Measurements from ENCODE around the gene TMEM150A. TPM values are rescaled to one million over a fixed set of nuclear protein-coding genes. Genes with fewer than 3 reads are reported as not detected.

TMEM150A gene
- total RNA-seq, 1 donor from 2014 or later, result 15.0 TPM

- DNase-seq, result no peak
Measured at GRCh38 chr2:85558160-85558559, 44.3 kb downstream of the TMEM150A start.

GRCh38 chr2:85557130-85557529 lies 45.4 kb downstream of the TMEM150A start:
- no peak overlapping the region for H3K4me3 Mint-ChIP-seq
- H3K27ac Mint-ChIP-seq, result no peak overlapping the region
- ChIA-PET CTCF (interaction anchor here (1.2 to 8.4 kb wide), 2 partner anchors 137 to 165 kb away, joined by 4 to 162 read pairs; partner anchors contain the start of gene SH2D6), POLR2A (interaction anchor here (1.1 to 8.2 kb wide), 5 partner anchors 17 to 230 kb away, joined by 3 to 84 read pairs (median 8); partner anchors contain the start of genes MAT2A, SH2D6 and TGOLN2)
- intact Hi-C loops (cut with micrococcal nuclease), result no loop called here
- peaks cover 74% of the 10 kb centered on the region for H3K36me3 Mint-ChIP-seq (ENCODE audit: low read depth)
- no peaks in the 10 kb centered on the region for H3K9me3 Mint-ChIP-seq
- H3K27me3 Mint-ChIP-seq, result no peaks in the 10 kb centered on the region
- DNase-seq, result no peak
- ATAC-seq (ENCODE audit: low read depth), result no peak
- TF ChIP-seq CTCF (IDR thresholded peaks at IDR 0.05), result no peak
- H3K4me1 Mint-ChIP-seq, result peaks cover 25% of the 10 kb centered on the region

More at GRCh38 chr2:85558160-85558559, 44.3 kb downstream of the TMEM150A start:
- Mint-ChIP-seq H3K27me3 (no peaks in the 10 kb centered on the region), H3K36me3 (ENCODE audit: low read depth) (peaks cover 64% of the 10 kb centered on the region), H3K4me1 (peaks cover 27% of the 10 kb centered on the region), H3K4me3 (no peak overlapping the region), H3K27ac (no peak overlapping the region), H3K9me3 (no peaks in the 10 kb centered on the region)
- no peak for ATAC-seq (ENCODE audit: low read depth)
- intact Hi-C loops (cut with micrococcal nuclease), result no loop called here
- TF ChIP-seq CTCF (IDR thresholded peaks at IDR 0.05), result no peak
- ChIA-PET CTCF (no interaction called here), POLR2A (interaction anchor here (1.0 to 5.5 kb wide), 3 partner anchors 10 to 29 kb away, joined by 3 to 68 read pairs (median 3); partner anchors contain the start of gene MAT2A)

- POLR2A ChIA-PET, result interaction anchor here (0.8 to 8.2 kb wide), 2 partner anchors 14 to 227 kb away, joined by 3 to 84 read pairs; partner anchors contain the start of genes MAT2A and TGOLN2
- intact Hi-C loops (cut with micrococcal nuclease), result no loop called here
- TF ChIP-seq CTCF (IDR thresholded peaks at IDR 0.05), result no peak
- Mint-ChIP-seq H3K27me3 (no peaks in the 10 kb centered on the region), H3K4me1 (peaks cover 13% of the 10 kb centered on the region), H3K4me3 (no peak overlapping the region), H3K27ac (no peak overlapping the region), H3K36me3 (ENCODE audit: low read depth) (peaks cover 87% of the 10 kb centered on the region), H3K9me3 (no peaks in the 10 kb centered on the region)
- ATAC-seq (ENCODE audit: low read depth), result no peak
- DNase-seq, result no peak
- CTCF ChIA-PET, result interaction anchor here (1.0 to 8.4 kb wide), 3 partner anchors 15 to 164 kb away, joined by 3 to 162 read pairs (median 3); partner anchors contain the start of gene SH2D6
Measured at GRCh38 chr2:85554980-85555612, 47.4 kb downstream of the TMEM150A start.

- no peak for TF ChIP-seq CTCF (IDR thresholded peaks at IDR 0.05)
- ChIA-PET POLR2A (interaction anchor here (5.5 to 8.2 kb wide), 2 partner anchors 13 to 134 kb away, joined by 70 to 84 read pairs; partner anchors contain the start of genes MAT2A and SH2D6), CTCF (interaction anchor here (0.7 to 8.4 kb wide), 5 partner anchors 12 to 832 kb away, joined by 3 to 162 read pairs (median 52); partner anchors contain the start of genes MAT2A and SH2D6)
- Mint-ChIP-seq H3K4me1 (peaks cover 5% of the 10 kb centered on the region), H3K9me3 (no peaks in the 10 kb centered on the region), H3K27me3 (no peaks in the 10 kb centered on the region), H3K27ac (no peak overlapping the region), H3K36me3 (ENCODE audit: low read depth) (peaks cover 89% of the 10 kb centered on the region), H3K4me3 (no peak overlapping the region)
- intact Hi-C loops (cut with micrococcal nuclease), result loop anchor here (2.0 kb wide), 1 partner anchor 198 kb away; the partner anchor contains the start of genes ELMOD3 and RETSAT
- ATAC-seq (ENCODE audit: low read depth) (no peak), DNase-seq (no peak)
Measured at GRCh38 chr2:85553184-85553583, 49.3 kb downstream of the TMEM150A start.
